ENCODE results near the gene OR2M7. TPM values are rescaled to one million over a fixed set of nuclear protein-coding genes. Genes with fewer than 3 reads are reported as not detected.

The OR2M7 gene
- total and polyA plus RNA-seq, 10 of the 15 experiments (the other 5 are each of a cell fraction or from before 2014, with no cell fraction given): not detected

DNA sequence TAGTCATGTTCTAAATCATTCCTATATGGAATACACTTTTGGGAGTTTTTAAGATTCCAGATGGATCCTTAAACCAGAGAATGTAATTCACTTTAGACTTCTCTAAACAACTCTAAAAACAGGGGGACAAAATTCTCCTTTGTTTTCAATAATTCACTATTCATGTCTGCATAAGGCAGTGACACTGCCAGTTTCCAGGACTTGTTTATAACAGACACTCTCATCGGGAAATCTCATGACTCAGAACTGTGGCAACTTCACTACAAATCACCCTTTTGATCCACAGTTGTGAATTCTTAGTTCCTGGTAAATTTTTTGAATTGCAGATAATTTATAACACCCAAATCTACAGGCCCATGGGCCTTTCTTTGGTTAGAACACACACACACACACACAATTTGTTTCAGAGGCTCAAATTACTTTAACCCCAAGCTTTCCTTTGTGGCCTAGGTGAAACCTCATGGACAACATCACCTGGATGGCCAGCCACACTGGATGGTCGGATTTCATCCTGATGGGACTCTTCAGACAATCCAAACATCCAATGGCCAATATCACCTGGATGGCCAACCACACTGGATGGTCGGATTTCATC is 36.9 kb upstream of the OR2M7 start, which contains the start of gene OR2T4 (continued):
- no peak for TF ChIP-seq IRF5 (IDR thresholded peaks at IDR 0.05; ENCODE audit: borderline replicate concordance)
- no peak for TF ChIP-seq TAF1 (IDR thresholded peaks at IDR 0.05; ENCODE audit: borderline replicate concordance, low read depth, low read length)
- TF ChIP-seq CHD4 (IDR thresholded peaks at IDR 0.05): no peak
- TF ChIP-seq ZNF592 (IDR thresholded peaks at IDR 0.05): no peak

GRCh38 chr1:248359415-248359814 is 35.0 kb upstream of the OR2M7 start:
- 29% methylated on average over 3 of the region's 3 CpGs for WGBS (ENCODE audit: insufficient coverage, insufficient replicate concordance, low lambda C conversion rate, missing lambda C conversion rate)
- Histone ChIP-seq H2AFZ (ENCODE audit: control insufficient read depth, low read depth, low read length) (no peak overlapping the region), H3K4me1 (ENCODE audit: control insufficient read depth, insufficient read depth, low read length) (no peaks in the 10 kb centered on the region), H3K36me3 (ENCODE audit: control insufficient read depth in 2 of 2, insufficient read depth in 2 of 2, low read length in 1 of 2) (no peaks in the 10 kb centered on the region), H3K27me3 (replicated peaks in 1 of 2; ENCODE audit: control insufficient read depth in 2 of 2, insufficient read depth in 2 of 2, low read length in 1 of 2) (no peaks in the 10 kb centered on the region), H4K20me1 (ENCODE audit: control insufficient read depth, insufficient read depth) (no peaks in the 10 kb centered on the region), H3K4me3 (no peak overlapping the region), H3K79me2 (ENCODE audit: control insufficient read depth, insufficient read depth, low read length) (no peaks in the 10 kb centered on the region), H3K9me3 (replicated peaks; ENCODE audit: control insufficient read depth, insufficient read depth, low read length) (no peaks in the 10 kb centered on the region), H3K4me2 (ENCODE audit: control insufficient read depth, insufficient read depth) (no peak overlapping the region), H3K9ac (ENCODE audit: control insufficient read depth, insufficient read depth, low read length) (no peak overlapping the region), H3K27ac (ENCODE audit: control insufficient read depth, insufficient read depth) (no peak overlapping the region)
- ChIA-PET CTCF (interaction anchor here (1.1 kb wide), 1 partner anchor 8 kb away, joined by 3 read pairs; no protein-coding TSS in a partner anchor), POLR2A (no interaction called here), RAD21 (ENCODE audit: unreplicated experiment) (no interaction called here), SMC1A (ENCODE audit: uncharacterized antibody, unreplicated experiment) (interaction anchor here (1.0 kb wide), 1 partner anchor 12 kb away, joined by 4 read pairs; no protein-coding TSS in a partner anchor)
- no peak for TF ChIP-seq NR2F1 (conservative IDR thresholded peaks at IDR 0.05)
- no TSS peak for BruUV-seq (replicated peaks)
- ATAC-seq (no peak), DNase-seq (ENCODE audit: low read depth, low spot score) (no peak), FAIRE-seq (no peak)
- in situ Hi-C loops (cut with MboI) (no loop called here), intact Hi-C loops (cut with micrococcal nuclease; ENCODE audit: unreplicated experiment) (no loop called here)
